NCI-H1092 treated with DMSO at 0.1 percent for 48 hours (cell line): ENCODE data around the gene SND1.
"Not testable (repeated sequence)": the region's sequence is repeated elsewhere in the genome, so short reads cannot be mapped to it uniquely, and the experiment has no call there.

Source experiments
- DNase-seq: peaks from one replicate; lab custom pipeline; 2025; lab: John Stamatoyannopoulos, UW

Gene SND1

GRCh38 chr7:127962589-127963361 lies 310.8 kb downstream of the SND1 start:
- no peak for DNase-seq

GRCh38 chr7:127963850-127964249 lies 311.9 kb downstream of the SND1 start:
- DNase-seq: not testable (repeated sequence)

GRCh38 chr7:127967281-127967680 lies 315.3 kb downstream of the SND1 start:
- DNase-seq: no peak

GRCh38 chr7:127968547-127968946 lies 316.6 kb downstream of the SND1 start:
- DNase-seq: no peak

GRCh38 chr7:127973832-127974231 lies 321.8 kb downstream of the SND1 start:
- DNase-seq: no peak

- DNase-seq: no peak
Measured at GRCh38 chr7:127974446-127975035, 322.5 kb downstream of the SND1 start.

GRCh38 chr7:127976056-127976737 lies 324.2 kb downstream of the SND1 start:
- DNase-seq: no peak

GRCh38 chr7:127976738-127977120 lies 324.7 kb downstream of the SND1 start:
- no peak for DNase-seq

- DNase-seq: no peak
Measured at GRCh38 chr7:127978421-127978820, 326.4 kb downstream of the SND1 start.

- no peak for DNase-seq
Measured at GRCh38 chr7:127979113-127979727, 327.2 kb downstream of the SND1 start.

- no peak for DNase-seq
Measured at GRCh38 chr7:127979728-127980126, 327.7 kb downstream of the SND1 start.

- no peak for DNase-seq
Measured at GRCh38 chr7:127980901-127981300, 328.9 kb downstream of the SND1 start.

GRCh38 chr7:127981965-127982364 lies 330.0 kb downstream of the SND1 start:
- DNase-seq: no peak

- DNase-seq: no peak
Measured at GRCh38 chr7:127983804-127984332, 331.9 kb downstream of the SND1 start.

GRCh38 chr7:127986581-127987521 lies 334.9 kb downstream of the SND1 start:
- no peak for DNase-seq

- no peak for DNase-seq
Measured at GRCh38 chr7:127988751-127989150, 336.8 kb downstream of the SND1 start.

GRCh38 chr7:127993317-127993716 lies 341.3 kb downstream of the SND1 start:
- no peak for DNase-seq

GRCh38 chr7:127993987-127994386 lies 342.0 kb downstream of the SND1 start:
- no peak for DNase-seq

- no peak for DNase-seq
Measured at GRCh38 chr7:127995156-127995880, 343.3 kb downstream of the SND1 start.

- DNase-seq: no peak
Measured at GRCh38 chr7:127995881-127996215, 343.9 kb downstream of the SND1 start.
